ENCODE data around the gene CD59.
"Not testable (repeated sequence)": the region's sequence is repeated elsewhere in the genome, so short reads cannot be mapped to it uniquely, and the experiment has no call there.

The CD59 gene

DNA sequence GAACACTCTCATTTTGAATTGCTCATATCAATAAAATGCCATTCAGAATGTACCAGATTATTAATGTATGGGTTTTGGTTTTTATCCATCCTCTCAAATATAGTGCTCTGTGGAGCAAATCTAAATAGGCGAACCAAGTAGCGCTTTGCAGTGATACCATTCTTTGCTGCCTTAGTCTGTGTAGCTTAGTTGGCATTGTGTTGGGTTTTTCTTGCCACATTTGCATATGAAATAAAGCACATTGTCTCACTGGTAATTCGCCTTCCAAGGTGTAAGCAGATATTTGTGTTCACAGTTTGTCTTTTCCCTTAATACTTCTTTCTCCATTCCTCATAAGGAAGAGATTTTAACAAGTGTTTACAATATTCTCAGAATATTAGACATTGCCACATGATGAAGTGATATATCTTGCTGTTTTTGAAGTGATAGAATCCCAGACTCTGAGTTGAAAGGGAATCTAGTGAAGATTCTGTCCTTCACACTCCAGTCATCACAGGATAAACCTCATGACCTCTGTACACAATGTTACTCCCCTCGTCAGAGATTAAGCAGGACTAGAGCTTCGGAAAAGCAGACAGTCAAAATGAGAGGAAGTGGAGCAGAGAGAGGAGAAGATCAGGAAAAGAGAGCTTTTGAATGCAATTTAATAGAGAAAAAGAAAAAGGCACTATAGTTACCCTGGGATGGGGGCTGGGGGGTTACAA lies 52.1 kb downstream of the CD59 start:
- DNase-seq (ENCODE audit: extremely low read depth, low read depth): no peak
- no peak overlapping the region for H3K4me3 ChIP-seq (replicated peaks; ENCODE audit: low read depth, low read length)
- TF ChIP-seq, protein P1, sequence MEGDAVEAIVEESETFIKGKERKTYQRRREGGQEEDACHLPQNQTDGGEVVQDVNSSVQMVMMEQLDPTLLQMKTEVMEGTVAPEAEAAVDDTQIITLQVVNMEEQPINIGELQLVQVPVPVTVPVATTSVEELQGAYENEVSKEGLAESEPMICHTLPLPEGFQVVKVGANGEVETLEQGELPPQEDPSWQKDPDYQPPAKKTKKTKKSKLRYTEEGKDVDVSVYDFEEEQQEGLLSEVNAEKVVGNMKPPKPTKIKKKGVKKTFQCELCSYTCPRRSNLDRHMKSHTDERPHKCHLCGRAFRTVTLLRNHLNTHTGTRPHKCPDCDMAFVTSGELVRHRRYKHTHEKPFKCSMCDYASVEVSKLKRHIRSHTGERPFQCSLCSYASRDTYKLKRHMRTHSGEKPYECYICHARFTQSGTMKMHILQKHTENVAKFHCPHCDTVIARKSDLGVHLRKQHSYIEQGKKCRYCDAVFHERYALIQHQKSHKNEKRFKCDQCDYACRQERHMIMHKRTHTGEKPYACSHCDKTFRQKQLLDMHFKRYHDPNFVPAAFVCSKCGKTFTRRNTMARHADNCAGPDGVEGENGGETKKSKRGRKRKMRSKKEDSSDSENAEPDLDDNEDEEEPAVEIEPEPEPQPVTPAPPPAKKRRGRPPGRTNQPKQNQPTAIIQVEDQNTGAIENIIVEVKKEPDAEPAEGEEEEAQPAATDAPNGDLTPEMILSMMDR (IDR thresholded peaks at IDR 0.05; ENCODE audit: low read depth, low read length, missing control alignments): no peak

GRCh38 chr11:33682446-33682845 lies 53.8 kb downstream of the CD59 start:
- TF ChIP-seq, protein P1 (IDR thresholded peaks at IDR 0.05; ENCODE audit: low read depth, low read length, missing control alignments): peak; percentile 32
- no peak for DNase-seq (ENCODE audit: extremely low read depth, low read depth)
- H3K4me3 ChIP-seq (replicated peaks; ENCODE audit: low read depth, low read length): no peak overlapping the region

GRCh38 chr11:33682019-33682418 lies 54.2 kb downstream of the CD59 start:
- H3K4me3 ChIP-seq (replicated peaks; ENCODE audit: low read depth, low read length): no peak overlapping the region
- DNase-seq (ENCODE audit: extremely low read depth, low read depth): no peak
- TF ChIP-seq, protein P1 (IDR thresholded peaks at IDR 0.05; ENCODE audit: low read depth, low read length, missing control alignments): no peak

- not testable (repeated sequence) for H3K4me3 ChIP-seq (replicated peaks; ENCODE audit: low read depth, low read length); DNase-seq (ENCODE audit: extremely low read depth, low read depth)
Observed at GRCh38 chr11:33678616-33679015, 57.6 kb downstream of the CD59 start.

- TF ChIP-seq, protein P1 (IDR thresholded peaks at IDR 0.05; ENCODE audit: low read depth, low read length, missing control alignments): no peak
- DNase-seq (ENCODE audit: extremely low read depth, low read depth): no peak
- no peak overlapping the region for H3K4me3 ChIP-seq (replicated peaks; ENCODE audit: low read depth, low read length)
Observed at GRCh38 chr11:33674035-33674814, 62.0 kb downstream of the CD59 start.

GRCh38 chr11:33672273-33672672 lies 64.0 kb downstream of the CD59 start:
- TF ChIP-seq, protein P1 (IDR thresholded peaks at IDR 0.05; ENCODE audit: low read depth, low read length, missing control alignments): no peak
- no peak overlapping the region for H3K4me3 ChIP-seq (replicated peaks; ENCODE audit: low read depth, low read length)
- no peak for DNase-seq (ENCODE audit: extremely low read depth, low read depth)

- TF ChIP-seq, protein P1 (IDR thresholded peaks at IDR 0.05; ENCODE audit: low read depth, low read length, missing control alignments): no peak
- no peak for DNase-seq (ENCODE audit: extremely low read depth, low read depth)
- H3K4me3 ChIP-seq (replicated peaks; ENCODE audit: low read depth, low read length): no peak overlapping the region
Observed at GRCh38 chr11:33670250-33671011, 65.8 kb downstream of the CD59 start.

Data from HFF-Myc (cell line).